OCI-LY1 (cell line): ENCODE measurements around the gene RAD51B.

Source experiments
- H2AFZ ChIP-seq: fragments of 200-600 bp; sonication (generic), shearing (Covaris generic); 2 replicates; pipeline ENCODE4 v1.6.0; 2014; ENCODE audit warnings: antibody characterized with exemption, mild to moderate bottlenecking, low read length
- H3F3A ChIP-seq: fragments of 200-600 bp; sonication (generic), shearing (Covaris generic); 2 replicates; pipeline ENCODE4 v1.6.0; 2014; ENCODE audit warnings: mild to moderate bottlenecking, antibody characterized with exemption, low read length, moderate library complexity; ENCODE audit not compliant: insufficient read depth
- H3K27ac ChIP-seq: fragments of 200-600 bp; sonication (generic); 2 replicates; pipeline ENCODE4 v1.5.1; 2014; ENCODE audit warnings: low read length, mixed run types, mild to moderate bottlenecking, low read depth; ENCODE audit not compliant: poor library complexity, severe bottlenecking
- H3K27me3 ChIP-seq: fragments of 200-600 bp; sonication (generic); 2 replicates; pipeline ENCODE4 v1.6.0; 2014; ENCODE audit warnings: antibody characterized with exemption, mild to moderate bottlenecking, low read length, moderate library complexity; ENCODE audit not compliant: insufficient read depth
- H3K36me3 ChIP-seq: fragments of 200-600 bp; sonication (generic); 2 replicates; pipeline ENCODE4 v1.6.1; 2014; ENCODE audit warnings: mild to moderate bottlenecking, antibody characterized with exemption, low read length, moderate library complexity, mixed read lengths; ENCODE audit not compliant: insufficient read depth
- H3K4me1 ChIP-seq: fragments of 200-600 bp; sonication (generic); 2 replicates; pipeline ENCODE4 v1.5.1; 2014; ENCODE audit warnings: mild to moderate bottlenecking, low read length, moderate library complexity; ENCODE audit not compliant: insufficient read depth, severe bottlenecking
- H3K4me2 ChIP-seq: fragments of 200-600 bp; sonication (generic), shearing (Covaris generic); 2 replicates; pipeline ENCODE4 v1.6.1; 2014; ENCODE audit warnings: low read length
- H3K4me3 ChIP-seq: fragments of 200-600 bp; sonication (generic); 2 replicates; pipeline ENCODE4 v1.5.1; 2014; ENCODE audit warnings: low read length, low read depth, mild to moderate bottlenecking, mixed read lengths; ENCODE audit not compliant: poor library complexity, severe bottlenecking
- H3K79me2 ChIP-seq: fragments of 200-600 bp; shearing (Covaris generic); 2 replicates; pipeline ENCODE4 v1.6.1; 2016; ENCODE audit warnings: mixed run types, low read length, mixed read lengths; ENCODE audit not compliant: insufficient read depth
- H3K9ac ChIP-seq: fragments of 200-600 bp; sonication (generic), shearing (Covaris generic); 2 replicates; pipeline ENCODE4 v1.6.1; 2014; ENCODE audit warnings: mild to moderate bottlenecking, low read length, mixed read lengths
- H3K9me2 ChIP-seq: fragments of 200-600 bp; sonication (generic), shearing (Covaris generic); 2 replicates; pipeline ENCODE4 v1.6.1; 2014; ENCODE audit warnings: low read depth, mild to moderate bottlenecking, low read length, mixed read lengths
- H3K9me3 ChIP-seq: fragments of 200-600 bp; shearing (Covaris generic); 2 replicates; pipeline ENCODE4 v1.6.1; 2014; ENCODE audit warnings: low read length, mixed read lengths
- H4K20me1 ChIP-seq: fragments of 200-600 bp; sonication (generic), shearing (Covaris generic); 2 replicates; pipeline ENCODE4 v1.6.0; 2016; ENCODE audit warnings: mild to moderate bottlenecking, low read length; ENCODE audit not compliant: insufficient read depth
- CTCF ChIP-seq: fragments of 200-600 bp; sonication (generic), shearing (Covaris generic); IDR thresholded peaks from 2 replicates; pipeline ENCODE4 v1.5.1; 2017; ENCODE audit warnings: mild to moderate bottlenecking, antibody characterized with exemption, low read length, moderate library complexity, mixed read lengths
- EZH2 ChIP-seq: fragments of 200-600 bp; sonication (generic), shearing (Covaris generic); IDR thresholded peaks from 2 replicates; pipeline ENCODE4 v1.8.0; 2017; ENCODE audit warnings: borderline replicate concordance, mixed run types, mild to moderate bottlenecking, antibody characterized with exemption, low read length, moderate library complexity, mixed read lengths

The RAD51B gene

GRCh38 chr14:68279777-68280233, 460.2 kb downstream of the RAD51B start:
- TF ChIP-seq EZH2: no peak
- TF ChIP-seq CTCF: no peak
- no peaks in the 10 kb centered on the region for H3K27me3 ChIP-seq
- peak overlapping the region; percentile 99 for H3K27ac ChIP-seq
- no peaks in the 10 kb centered on the region for H3K9me2 ChIP-seq
- peak overlapping the region; percentile 72 for H3K4me2 ChIP-seq
- peak overlapping the region; percentile 52 for H3K4me3 ChIP-seq
- H3K9me3 ChIP-seq: no peaks in the 10 kb centered on the region
- 0 out of 2 replicates have a peak, but pooled peaks cover 9% of the 10 kb centered on the region for H3F3A ChIP-seq
- H3K36me3 ChIP-seq: no peaks in the 10 kb centered on the region
- peak overlapping the region; percentile 84 for H3K9ac ChIP-seq
- H3K4me1 ChIP-seq: peaks cover 100% of the 10 kb centered on the region
- H4K20me1 ChIP-seq: no peaks in the 10 kb centered on the region
- H2AFZ ChIP-seq: no peak overlapping the region
- no peaks in the 10 kb centered on the region for H3K79me2 ChIP-seq

- no peak overlapping the region for H3K4me2 ChIP-seq
- peak overlapping the region; percentile 36 for H3K9ac ChIP-seq
- H3F3A ChIP-seq: 0 out of 2 replicates have a peak, but pooled peaks cover 4% of the 10 kb centered on the region
Observed at GRCh38 chr14:68281497-68281896, 461.9 kb downstream of the RAD51B start.

GRCh38 chr14:68282479-68283377, 463.1 kb downstream of the RAD51B start:
- Histone ChIP-seq H3K27ac (peak overlapping the region; percentile 99), H3F3A (0 out of 2 replicates have a peak, but pooled peaks cover 4% of the 10 kb centered on the region), H3K4me3 (peak overlapping the region; percentile 29), H3K9ac (peak overlapping the region; percentile 74), H3K4me1 (peaks cover 100% of the 10 kb centered on the region), H3K9me3 (no peaks in the 10 kb centered on the region), H2AFZ (no peak overlapping the region), H3K27me3 (no peaks in the 10 kb centered on the region), H3K36me3 (no peaks in the 10 kb centered on the region), H3K4me2 (peak overlapping the region; percentile 58), H3K9me2 (no peaks in the 10 kb centered on the region), H3K79me2 (no peaks in the 10 kb centered on the region), H4K20me1 (no peaks in the 10 kb centered on the region)
- TF ChIP-seq CTCF: no peak
- no peak for TF ChIP-seq EZH2

More at GRCh38 chr14:68281497-68281896, 461.9 kb downstream of the RAD51B start:
- Histone ChIP-seq H2AFZ (no peak overlapping the region), H3K9me2 (no peaks in the 10 kb centered on the region), H3K4me1 (peaks cover 100% of the 10 kb centered on the region), H3K79me2 (no peaks in the 10 kb centered on the region), H3K4me3 (no peak overlapping the region), H3K9me3 (no peaks in the 10 kb centered on the region), H3K36me3 (no peaks in the 10 kb centered on the region), H4K20me1 (no peaks in the 10 kb centered on the region), H3K27ac (peak overlapping the region; percentile 99), H3K27me3 (no peaks in the 10 kb centered on the region)
- no peak for TF ChIP-seq CTCF
- no peak for TF ChIP-seq EZH2
